ENCODE results near the gene FBLN7. TPM values are rescaled to one million over a fixed set of nuclear protein-coding genes. Genes with fewer than 3 reads are reported as not detected.

Gene FBLN7
- total RNA-seq, 3 donors from 2014 or later (not counting 1 experiment from before 2014, with no cell fraction given) = 0.25 to 0.48 TPM; not detected in 1

GRCh38 chr2:112147382-112148168, 9.4 kb downstream of the FBLN7 start:
- Histone ChIP-seq H3K4me3 (ENCODE audit: low read length) (no peak overlapping the region), H3K9me3 (ENCODE audit: control insufficient read depth, insufficient read depth, low read length) (no peaks in the 10 kb centered on the region), H3K27me3 (ENCODE audit: control insufficient read depth, insufficient read depth, low read length) (no peaks in the 10 kb centered on the region), H3K4me1 (ENCODE audit: control insufficient read depth, insufficient read depth, low read length) (no peaks in the 10 kb centered on the region), H3K36me3 (ENCODE audit: control insufficient read depth, insufficient read depth, low read length) (no peaks in the 10 kb centered on the region), H3K27ac (ENCODE audit: low read length) (no peak overlapping the region)
- DNase-seq (no peak), ATAC-seq (no peak)
- peaks cover 8 to 11% of the 10 kb centered on the region in 2 donors for H3K27me3 Mint-ChIP-seq (ENCODE audit: low read depth in 2 of 2)
- H3K27ac Mint-ChIP-seq = no peak overlapping the region
- no peak for TF ChIP-seq CTCF (IDR thresholded peaks at IDR 0.05)
- no peaks in the 10 kb centered on the region for H3K4me1 Mint-ChIP-seq
- 91% methylated on average over 14 of the region's 17 CpGs for WGBS (ENCODE audit: insufficient coverage)
- no peak overlapping the region for H3K4me3 Mint-ChIP-seq
- H3K9me3 Mint-ChIP-seq = no peaks in the 10 kb centered on the region
- intact Hi-C loops (cut with micrococcal nuclease) = no loop called here
- no peaks in the 10 kb centered on the region for H3K36me3 Mint-ChIP-seq

GRCh38 chr2:112148477-112148876, 10.3 kb downstream of the FBLN7 start:
- DNase-seq (no peak), ATAC-seq (no peak)
- H3K27me3 ChIP-seq (ENCODE audit: control insufficient read depth, insufficient read depth, low read length) = no peaks in the 10 kb centered on the region
- H3K36me3 ChIP-seq (ENCODE audit: control insufficient read depth, insufficient read depth, low read length) = no peaks in the 10 kb centered on the region
- H3K4me1 ChIP-seq (ENCODE audit: control insufficient read depth, insufficient read depth, low read length) = no peaks in the 10 kb centered on the region
- 78% methylated on average over 2 of the region's 2 CpGs for WGBS (ENCODE audit: insufficient coverage)
- peaks cover 6 to 8% of the 10 kb centered on the region in 2 donors for H3K27me3 Mint-ChIP-seq (ENCODE audit: low read depth in 2 of 2)
- no peaks in the 10 kb centered on the region for H3K4me1 Mint-ChIP-seq
- no peaks in the 10 kb centered on the region for H3K9me3 Mint-ChIP-seq
- intact Hi-C loops (cut with micrococcal nuclease) = no loop called here
- H3K4me3 Mint-ChIP-seq = no peak overlapping the region
- no peaks in the 10 kb centered on the region for H3K9me3 ChIP-seq (ENCODE audit: control insufficient read depth, insufficient read depth, low read length)
- H3K27ac Mint-ChIP-seq = no peak overlapping the region
- no peak overlapping the region for H3K27ac ChIP-seq (ENCODE audit: low read length)
- no peak overlapping the region for H3K4me3 ChIP-seq (ENCODE audit: low read length)
- TF ChIP-seq CTCF (IDR thresholded peaks at IDR 0.05) = no peak
- no peaks in the 10 kb centered on the region for H3K36me3 Mint-ChIP-seq

GRCh38 chr2:112149194-112149593, 11.0 kb downstream of the FBLN7 start:
- H3K4me3 Mint-ChIP-seq = no peak overlapping the region
- H3K4me3 ChIP-seq (ENCODE audit: low read length) = no peak overlapping the region
- no peaks in the 10 kb centered on the region for H3K4me1 ChIP-seq (ENCODE audit: control insufficient read depth, insufficient read depth, low read length)
- WGBS (ENCODE audit: insufficient coverage) = 90% methylated on average over 5 of the region's 5 CpGs
- no peak for TF ChIP-seq CTCF (IDR thresholded peaks at IDR 0.05)
- peaks cover 0 to 8% of the 10 kb centered on the region in 2 donors for H3K27me3 Mint-ChIP-seq (ENCODE audit: low read depth in 2 of 2)
- DNase-seq = no peak
- H3K27ac ChIP-seq (ENCODE audit: low read length) = no peak overlapping the region
- no peak for ATAC-seq
- H3K27ac Mint-ChIP-seq = no peak overlapping the region
- H3K36me3 Mint-ChIP-seq = no peaks in the 10 kb centered on the region
- H3K36me3 ChIP-seq (ENCODE audit: control insufficient read depth, insufficient read depth, low read length) = no peaks in the 10 kb centered on the region
- no peaks in the 10 kb centered on the region for H3K9me3 ChIP-seq (ENCODE audit: control insufficient read depth, insufficient read depth, low read length)
- H3K9me3 Mint-ChIP-seq = no peaks in the 10 kb centered on the region
- intact Hi-C loops (cut with micrococcal nuclease) = no loop called here
- no peaks in the 10 kb centered on the region for H3K4me1 Mint-ChIP-seq
- H3K27me3 ChIP-seq (ENCODE audit: control insufficient read depth, insufficient read depth, low read length) = no peaks in the 10 kb centered on the region
